ENCODE measurements around the gene SYCP3. TPM values are rescaled to one million over a fixed set of nuclear protein-coding genes. Genes with fewer than 3 reads are reported as not detected.

Gene SYCP3
- total RNA-seq = 0.64 TPM
- long read RNA-seq, partial matches to known transcripts = 1 of 8 reads
- long read RNA-seq, other reads (novel, unspliced or antisense) = 7 of 8 reads

GRCh38 chr12:101738920-101739665 is at the start of gene SYCP3:
TSS of gene SYCP3 (minus strand) at chr12:101739462. CDS start at chr12:101737935, 1,527 bp downstream.
- TF ChIP-seq CTCF (IDR thresholded peaks at IDR 0.05) = no peak
- H3K27me3 ChIP-seq = no peaks in the 10 kb centered on the region
- ATAC-seq = peak; percentile 44
- peaks cover 31% of the 10 kb centered on the region for H3K36me3 ChIP-seq
- peaks cover 4% of the 10 kb centered on the region for H3K4me1 ChIP-seq
- DNase-seq = no peak
- H3K4me3 ChIP-seq = no peak within 1 kb of the TSS
- no peaks in the 10 kb centered on the region for H3K9me3 ChIP-seq
- no peak within 1 kb of the TSS for H3K27ac ChIP-seq
- intact Hi-C loops (cut with DNase I) = no loop called here

GRCh38 chr12:101785671-101786070 is 46.4 kb upstream of the SYCP3 start:
- no peak for TF ChIP-seq CTCF (IDR thresholded peaks at IDR 0.05)

GRCh38 chr12:101784376-101784775 is 45.1 kb upstream of the SYCP3 start:
- Histone ChIP-seq H3K36me3 (peaks cover 33% of the 10 kb centered on the region), H3K4me1 (no peaks in the 10 kb centered on the region), H3K9me3 (no peaks in the 10 kb centered on the region), H3K27ac (no peak overlapping the region), H3K4me3 (no peak overlapping the region), H3K27me3 (no peaks in the 10 kb centered on the region)
- no peak for ATAC-seq
- DNase-seq = no peak
- TF ChIP-seq CTCF (IDR thresholded peaks at IDR 0.05) = no peak
- intact Hi-C loops (cut with DNase I) = no loop called here

More at GRCh38 chr12:101785671-101786070, 46.4 kb upstream of the SYCP3 start:
- DNase-seq (no peak), ATAC-seq (no peak)
- intact Hi-C loops (cut with DNase I) = no loop called here
- H3K36me3 ChIP-seq = peaks cover 34% of the 10 kb centered on the region
- H3K27me3 ChIP-seq = no peaks in the 10 kb centered on the region
- no peaks in the 10 kb centered on the region for H3K9me3 ChIP-seq
- H3K4me3 ChIP-seq = no peak overlapping the region
- H3K4me1 ChIP-seq = no peaks in the 10 kb centered on the region
- no peak overlapping the region for H3K27ac ChIP-seq

- H3K27me3 ChIP-seq = no peaks in the 10 kb centered on the region
- ATAC-seq (no peak), DNase-seq (no peak)
- intact Hi-C loops (cut with DNase I) = no loop called here
- H3K9me3 ChIP-seq = no peaks in the 10 kb centered on the region
- no peak for TF ChIP-seq CTCF (IDR thresholded peaks at IDR 0.05)
- H3K4me1 ChIP-seq = no peaks in the 10 kb centered on the region
- peaks cover 38% of the 10 kb centered on the region for H3K36me3 ChIP-seq
- H3K4me3 ChIP-seq = no peak overlapping the region
- no peak overlapping the region for H3K27ac ChIP-seq
Observed at GRCh38 chr12:101783838-101784237, 44.6 kb upstream of the SYCP3 start.

GRCh38 chr12:101783150-101783549 is 43.9 kb upstream of the SYCP3 start:
- intact Hi-C loops (cut with DNase I) = no loop called here
- Histone ChIP-seq H3K4me1 (no peaks in the 10 kb centered on the region), H3K4me3 (no peak overlapping the region), H3K36me3 (peaks cover 38% of the 10 kb centered on the region), H3K27me3 (no peaks in the 10 kb centered on the region), H3K27ac (no peak overlapping the region), H3K9me3 (no peaks in the 10 kb centered on the region)
- no peak for ATAC-seq
- TF ChIP-seq CTCF (IDR thresholded peaks at IDR 0.05) = no peak
- no peak for DNase-seq
